ENCODE data around the gene DLGAP5.
A peak's percentile ranks its signal among the peaks of the same experiment; 100 is the strongest.

The DLGAP5 gene, protein sequence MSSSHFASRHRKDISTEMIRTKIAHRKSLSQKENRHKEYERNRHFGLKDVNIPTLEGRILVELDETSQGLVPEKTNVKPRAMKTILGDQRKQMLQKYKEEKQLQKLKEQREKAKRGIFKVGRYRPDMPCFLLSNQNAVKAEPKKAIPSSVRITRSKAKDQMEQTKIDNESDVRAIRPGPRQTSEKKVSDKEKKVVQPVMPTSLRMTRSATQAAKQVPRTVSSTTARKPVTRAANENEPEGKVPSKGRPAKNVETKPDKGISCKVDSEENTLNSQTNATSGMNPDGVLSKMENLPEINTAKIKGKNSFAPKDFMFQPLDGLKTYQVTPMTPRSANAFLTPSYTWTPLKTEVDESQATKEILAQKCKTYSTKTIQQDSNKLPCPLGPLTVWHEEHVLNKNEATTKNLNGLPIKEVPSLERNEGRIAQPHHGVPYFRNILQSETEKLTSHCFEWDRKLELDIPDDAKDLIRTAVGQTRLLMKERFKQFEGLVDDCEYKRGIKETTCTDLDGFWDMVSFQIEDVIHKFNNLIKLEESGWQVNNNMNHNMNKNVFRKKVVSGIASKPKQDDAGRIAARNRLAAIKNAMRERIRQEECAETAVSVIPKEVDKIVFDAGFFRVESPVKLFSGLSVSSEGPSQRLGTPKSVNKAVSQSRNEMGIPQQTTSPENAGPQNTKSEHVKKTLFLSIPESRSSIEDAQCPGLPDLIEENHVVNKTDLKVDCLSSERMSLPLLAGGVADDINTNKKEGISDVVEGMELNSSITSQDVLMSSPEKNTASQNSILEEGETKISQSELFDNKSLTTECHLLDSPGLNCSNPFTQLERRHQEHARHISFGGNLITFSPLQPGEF

GRCh38 chr14:55191203-55192053, at the start of gene DLGAP5:
TSS of gene DLGAP5 (minus strand) at chr14:55191585. CDS start at chr14:55189179, 2,406 bp downstream.
- DNase-seq: peak; percentile 89 to 94

- DNase-seq: no peak
Measured at GRCh38 chr14:55240526-55241178, 49.3 kb upstream of the DLGAP5 start.

- DNase-seq: no peak
Measured at GRCh38 chr14:55239320-55239719, 47.9 kb upstream of the DLGAP5 start.

- no peak for DNase-seq
Measured at GRCh38 chr14:55238019-55238680, 46.8 kb upstream of the DLGAP5 start.

GRCh38 chr14:55233591-55233990, 42.2 kb upstream of the DLGAP5 start:
- no peak for DNase-seq

DNA sequence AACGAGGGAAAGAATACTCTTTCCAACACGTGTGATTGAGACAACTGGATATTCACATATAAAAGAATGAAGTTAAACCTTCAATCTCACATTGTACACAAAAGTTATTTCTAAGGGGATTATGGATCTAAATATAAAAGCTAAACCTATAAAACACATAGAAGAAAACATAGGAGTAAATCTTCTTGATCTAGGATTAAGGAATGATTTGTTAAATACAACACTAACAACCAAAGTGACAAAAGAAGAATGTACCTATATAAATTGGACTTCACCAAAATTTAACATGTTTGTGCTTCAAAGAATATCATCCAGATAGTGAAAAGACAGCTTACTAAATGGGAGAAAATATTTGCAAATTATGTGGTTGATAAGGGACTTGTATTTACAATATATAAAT, 36.9 kb upstream of the DLGAP5 start:
- no peak for DNase-seq

DNA sequence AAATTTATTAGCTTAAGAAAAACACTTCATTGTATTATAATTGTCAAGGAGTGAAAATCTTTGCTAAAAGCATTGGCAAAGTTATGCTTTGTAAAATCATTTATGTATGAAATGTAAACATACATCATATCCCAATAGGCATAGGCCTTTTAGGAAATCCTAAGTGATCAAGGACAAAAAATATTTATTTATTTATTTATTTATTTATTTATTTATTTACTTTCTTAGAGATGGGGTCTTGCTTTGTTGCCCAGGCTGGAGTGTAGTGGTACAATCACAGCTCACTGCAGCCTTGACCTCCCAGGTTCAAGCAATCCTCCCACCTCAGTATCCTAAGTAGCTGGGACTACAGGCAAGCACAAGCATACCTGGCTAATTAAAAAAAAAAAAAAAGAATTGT, 32.0 kb upstream of the DLGAP5 start:
- DNase-seq: no peak

GRCh38 chr14:55221968-55222367, 30.6 kb upstream of the DLGAP5 start:
- no peak for DNase-seq

DNA sequence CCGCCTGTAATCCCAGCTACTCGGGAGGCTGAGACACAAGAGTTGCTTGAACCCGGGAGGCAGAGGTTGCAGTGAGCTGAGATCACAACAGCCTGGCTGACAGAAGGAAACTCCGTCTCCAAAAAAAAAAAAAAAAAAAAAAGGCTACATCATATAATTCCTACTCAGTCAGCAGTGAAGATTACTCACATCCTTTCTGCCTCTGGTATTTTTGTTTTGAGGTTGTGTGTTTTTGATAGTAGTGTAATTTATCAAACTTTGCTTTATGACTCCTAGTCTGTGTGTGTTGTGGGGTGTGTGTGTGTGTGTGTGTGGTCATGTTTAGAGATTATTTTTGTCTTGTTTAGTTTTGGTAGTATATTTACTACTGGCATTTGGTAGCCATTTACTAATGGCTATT, 29.8 kb upstream of the DLGAP5 start:
- no peak for DNase-seq

GRCh38 chr14:55220230-55220629, 28.8 kb upstream of the DLGAP5 start:
- DNase-seq: no peak

DNA sequence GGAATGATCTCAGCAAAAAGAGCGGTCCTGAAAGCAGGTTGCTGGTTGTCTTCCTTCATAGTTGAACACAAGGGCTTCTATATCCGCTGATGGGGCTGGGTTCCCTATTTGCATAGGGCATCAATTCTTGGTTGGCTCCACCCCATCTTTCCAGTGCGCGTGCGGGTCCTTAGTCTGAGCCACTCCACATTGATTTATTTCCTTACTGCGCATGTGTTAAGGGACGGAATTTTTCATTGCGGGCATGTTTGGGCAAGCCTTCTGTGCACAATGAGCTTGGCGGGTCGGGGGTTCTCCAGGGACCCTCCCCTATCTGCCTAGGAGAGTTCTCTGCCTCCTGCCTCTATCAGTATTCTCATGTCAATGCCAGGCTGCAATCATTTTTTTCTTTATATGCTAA, 21.2 kb upstream of the DLGAP5 start:
- no peak for DNase-seq

DNA sequence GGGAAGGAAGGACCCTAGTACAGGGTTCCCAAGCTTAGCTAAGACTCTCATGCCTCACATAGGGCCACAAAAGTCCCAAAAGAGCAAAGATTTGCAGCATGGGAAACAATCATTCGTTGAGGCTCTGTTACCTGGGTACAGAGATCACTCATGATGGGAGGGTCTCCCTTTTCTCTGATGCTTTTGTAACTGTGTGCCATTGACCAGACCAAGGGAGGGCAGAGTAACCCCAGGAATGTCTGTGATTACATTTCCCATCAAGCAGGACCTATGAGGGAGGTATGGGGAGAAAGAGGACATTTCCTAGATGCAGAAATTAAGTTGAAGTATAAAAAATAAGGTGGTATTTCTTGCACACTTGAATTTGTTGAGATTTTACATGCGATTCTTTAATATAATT, 16.4 kb upstream of the DLGAP5 start:
- no peak for DNase-seq

- no peak for DNase-seq
Measured at GRCh38 chr14:55206175-55206693, 14.8 kb upstream of the DLGAP5 start.

GRCh38 chr14:55201219-55202101, 10.1 kb upstream of the DLGAP5 start:
- no peak for DNase-seq

DNA sequence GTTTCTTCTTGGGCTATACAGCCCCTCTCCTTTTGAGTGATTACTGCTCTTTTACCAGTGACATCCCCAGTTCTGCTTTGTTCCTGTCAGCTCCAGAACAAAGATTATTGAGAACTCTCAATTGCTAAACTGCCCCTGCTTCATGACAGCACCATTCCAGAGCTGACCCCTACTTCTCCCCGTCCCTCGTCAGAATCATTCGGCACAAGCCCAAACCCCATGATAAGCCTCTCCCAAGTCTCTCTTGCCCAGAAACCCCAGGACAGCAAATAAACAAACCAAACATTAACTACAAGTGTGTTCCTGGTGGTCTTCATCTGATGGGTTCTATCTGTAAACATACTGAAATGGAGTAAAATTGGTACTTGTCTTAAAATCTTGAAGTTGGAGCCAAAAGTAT, 9.3 kb upstream of the DLGAP5 start:
- DNase-seq: no peak

- no peak for DNase-seq
Measured at GRCh38 chr14:55198749-55199148, 7.4 kb upstream of the DLGAP5 start.

- DNase-seq: no peak
Measured at GRCh38 chr14:55194656-55195355, 3.4 kb upstream of the DLGAP5 start.

GRCh38 chr14:55192054-55192621, 753 bp upstream of the DLGAP5 start:
- DNase-seq: no peak

- peak in 1 of 2 experiments; percentile 5 for DNase-seq
Measured at GRCh38 chr14:55190906-55191202, 531 bp downstream of the DLGAP5 start.

Data from activated CD4-positive, alpha-beta T cell treated with anti-CD3 and anti-CD28 coated beads, Interleukin-2, amount 50 U/mL, for 48 hours (primary cell).